Mesothelial cell of epicardium (in vitro differentiated cells): ENCODE measurements around the gene FHIT. TPM values are rescaled to one million over a fixed set of nuclear protein-coding genes. Genes with fewer than 3 reads are reported as not detected.

Source experiments
- DNase-seq, 2 experiments: peaks; one replicate each; pipeline ENCODE4 v3.0.0; 2021; ENCODE audit warnings: low spot score in 2 of 2; ENCODE audit not compliant: unreplicated experiment in 2 of 2
- H3K27ac Mint-ChIP-seq: 2 replicates; pipeline ENCODE4 v1.8.0; 2021; ENCODE audit warnings: mixed read lengths
- H3K27me3 Mint-ChIP-seq: 2 replicates; pipeline ENCODE4 v1.8.0; 2021; ENCODE audit warnings: low read depth, mixed read lengths
- H3K36me3 Mint-ChIP-seq: 2 replicates; pipeline ENCODE4 v1.8.0; 2021; ENCODE audit warnings: mixed read lengths
- H3K4me1 Mint-ChIP-seq: 2 replicates; pipeline ENCODE4 v1.8.0; 2021; ENCODE audit warnings: mixed read lengths
- H3K4me3 Mint-ChIP-seq: 2 replicates; pipeline ENCODE4 v1.8.0; 2021; ENCODE audit warnings: mild to moderate bottlenecking, moderate library complexity, mixed read lengths
- H3K9me3 Mint-ChIP-seq: 2 replicates; pipeline ENCODE4 v1.8.0; 2021; ENCODE audit warnings: mixed read lengths
- total RNA-seq: library from RNA; stranded (reverse); gene quantifications from 3 replicates; pipeline ENCODE4 v1.2.1, GENCODE V29; 2021
- TF ChIP-seq, protein P1 (sequence below): fragments of 200-600 bp; sonication (generic); IDR thresholded peaks from one replicate; pipeline ENCODE4 v1.5.0; 2021; ENCODE audit warnings: antibody characterized with exemption; ENCODE audit not compliant: unreplicated experiment

Gene FHIT
- total RNA-seq, 1 donor from 2014 or later = 10.7 TPM

GRCh38 chr3:60114191-60114590 is 1137.1 kb downstream of the FHIT start:
- TF ChIP-seq, protein P1, sequence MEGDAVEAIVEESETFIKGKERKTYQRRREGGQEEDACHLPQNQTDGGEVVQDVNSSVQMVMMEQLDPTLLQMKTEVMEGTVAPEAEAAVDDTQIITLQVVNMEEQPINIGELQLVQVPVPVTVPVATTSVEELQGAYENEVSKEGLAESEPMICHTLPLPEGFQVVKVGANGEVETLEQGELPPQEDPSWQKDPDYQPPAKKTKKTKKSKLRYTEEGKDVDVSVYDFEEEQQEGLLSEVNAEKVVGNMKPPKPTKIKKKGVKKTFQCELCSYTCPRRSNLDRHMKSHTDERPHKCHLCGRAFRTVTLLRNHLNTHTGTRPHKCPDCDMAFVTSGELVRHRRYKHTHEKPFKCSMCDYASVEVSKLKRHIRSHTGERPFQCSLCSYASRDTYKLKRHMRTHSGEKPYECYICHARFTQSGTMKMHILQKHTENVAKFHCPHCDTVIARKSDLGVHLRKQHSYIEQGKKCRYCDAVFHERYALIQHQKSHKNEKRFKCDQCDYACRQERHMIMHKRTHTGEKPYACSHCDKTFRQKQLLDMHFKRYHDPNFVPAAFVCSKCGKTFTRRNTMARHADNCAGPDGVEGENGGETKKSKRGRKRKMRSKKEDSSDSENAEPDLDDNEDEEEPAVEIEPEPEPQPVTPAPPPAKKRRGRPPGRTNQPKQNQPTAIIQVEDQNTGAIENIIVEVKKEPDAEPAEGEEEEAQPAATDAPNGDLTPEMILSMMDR = no peak
- Mint-ChIP-seq H3K27me3 (no peaks in the 10 kb centered on the region), H3K4me3 (no peak overlapping the region), H3K36me3 (no peaks in the 10 kb centered on the region), H3K27ac (no peak overlapping the region), H3K4me1 (no peaks in the 10 kb centered on the region), H3K9me3 (no peaks in the 10 kb centered on the region)
- no peak for DNase-seq

DNA sequence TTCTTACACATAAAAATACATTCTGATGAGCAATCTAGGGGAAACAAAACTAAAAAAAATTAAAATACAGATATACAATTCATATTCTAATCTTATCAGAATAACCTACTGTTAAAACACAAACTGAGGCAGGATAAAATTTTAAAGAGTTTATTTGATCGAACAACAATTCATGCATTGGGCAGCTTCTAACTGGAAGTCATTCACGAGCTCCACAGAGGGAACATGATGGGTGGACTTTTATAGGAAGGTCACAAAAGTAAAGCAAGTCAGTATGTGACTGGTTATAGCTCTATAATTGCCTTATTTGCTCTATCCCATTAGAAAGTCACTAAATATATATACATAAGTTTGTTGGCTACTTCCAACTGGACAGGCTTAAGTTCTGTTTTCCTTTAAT is 1144.0 kb downstream of the FHIT start:
- Mint-ChIP-seq H3K4me1 (peaks cover 17% of the 10 kb centered on the region), H3K9me3 (no peaks in the 10 kb centered on the region), H3K36me3 (no peaks in the 10 kb centered on the region), H3K27me3 (no peaks in the 10 kb centered on the region), H3K4me3 (no peak overlapping the region), H3K27ac (no peak overlapping the region)
- TF ChIP-seq, protein P1 = no peak
- DNase-seq = no peak

- Mint-ChIP-seq H3K9me3 (peaks cover 3% of the 10 kb centered on the region), H3K27ac (no peak overlapping the region), H3K4me3 (no peak overlapping the region), H3K36me3 (no peaks in the 10 kb centered on the region), H3K27me3 (no peaks in the 10 kb centered on the region), H3K4me1 (peaks cover 17% of the 10 kb centered on the region)
- DNase-seq = no peak
- TF ChIP-seq, protein P1 = no peak
Measured at GRCh38 chr3:60102154-60102553, 1149.1 kb downstream of the FHIT start.

DNA sequence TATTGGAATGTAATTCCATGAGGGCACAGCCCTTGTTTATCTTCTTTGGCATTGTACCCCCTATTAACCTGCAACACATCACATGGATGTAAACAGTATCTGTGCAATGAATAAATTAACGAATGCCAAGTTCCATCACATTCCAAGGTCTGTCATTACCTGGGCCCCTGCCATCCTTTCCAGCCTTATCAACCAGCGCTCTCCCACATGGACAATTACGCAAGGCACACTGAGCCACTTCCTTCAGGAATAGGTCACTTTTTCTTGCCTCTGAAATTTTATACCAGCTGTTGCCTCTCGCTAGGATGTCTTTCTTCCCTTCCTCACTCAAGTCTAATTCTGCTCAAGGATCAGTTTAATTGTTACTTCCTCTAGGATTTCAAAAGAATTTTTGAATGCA is 1149.6 kb downstream of the FHIT start:
- Mint-ChIP-seq H3K4me1 (peaks cover 18% of the 10 kb centered on the region), H3K36me3 (no peaks in the 10 kb centered on the region), H3K9me3 (peaks cover 3% of the 10 kb centered on the region), H3K27me3 (no peaks in the 10 kb centered on the region), H3K4me3 (no peak overlapping the region), H3K27ac (no peak overlapping the region)
- DNase-seq = no peak
- TF ChIP-seq, protein P1 = no peak

DNA sequence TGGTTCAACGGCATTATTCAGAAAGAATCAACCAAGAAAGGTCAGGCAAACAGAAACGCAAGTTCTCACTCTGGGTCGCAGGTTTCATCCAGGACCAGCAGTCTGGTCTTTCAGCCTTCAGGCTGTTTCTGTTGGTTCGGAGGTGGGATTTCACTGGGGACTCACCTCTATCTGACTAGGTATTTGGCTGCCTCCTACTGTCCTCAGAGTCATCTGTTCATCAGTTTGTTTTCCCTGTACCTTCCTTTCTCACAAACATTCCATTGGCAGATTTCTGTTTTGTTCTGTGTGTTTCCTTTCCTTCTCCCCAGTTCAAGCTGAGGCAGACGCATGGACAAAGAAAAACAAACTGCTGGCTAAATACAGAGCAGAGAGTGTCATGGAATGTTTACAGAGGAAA is 1154.8 kb downstream of the FHIT start:
- Mint-ChIP-seq H3K9me3 (peaks cover 16% of the 10 kb centered on the region), H3K27ac (no peak overlapping the region), H3K36me3 (no peaks in the 10 kb centered on the region), H3K27me3 (no peaks in the 10 kb centered on the region), H3K4me3 (no peak overlapping the region), H3K4me1 (peaks cover 23% of the 10 kb centered on the region)
- DNase-seq = no peak
- TF ChIP-seq, protein P1 = no peak

DNA sequence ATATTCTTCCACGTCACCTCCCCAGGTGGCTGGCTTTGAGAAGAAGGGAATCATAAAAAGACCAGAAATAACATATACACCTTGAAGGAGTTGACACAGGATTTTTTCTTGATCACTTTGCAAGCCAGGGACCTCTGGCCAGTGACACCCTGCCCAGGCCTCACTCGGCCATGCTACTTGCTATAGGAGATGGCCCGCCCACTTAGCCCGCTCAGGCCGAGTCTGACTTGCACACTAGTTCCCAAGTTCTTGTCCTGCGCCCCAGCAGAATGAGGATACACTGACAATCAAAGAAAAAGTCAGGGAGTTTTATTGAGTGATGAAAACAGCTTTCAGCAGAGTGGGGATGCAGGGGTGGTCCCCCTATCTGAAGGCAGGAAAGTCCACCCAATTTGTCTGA is 1155.3 kb downstream of the FHIT start:
- Mint-ChIP-seq H3K9me3 (peaks cover 16% of the 10 kb centered on the region), H3K27ac (no peak overlapping the region), H3K36me3 (no peaks in the 10 kb centered on the region), H3K27me3 (no peaks in the 10 kb centered on the region), H3K4me1 (peaks cover 23% of the 10 kb centered on the region), H3K4me3 (no peak overlapping the region)
- TF ChIP-seq, protein P1 = no peak
- no peak for DNase-seq
